GM19238 (cell line): ENCODE results near the gene ABCG8.
"Not testable (repeated sequence)": the region's sequence is repeated elsewhere in the genome, so short reads cannot be mapped to it uniquely, and the experiment has no call there.

Source experiments
- DNase-seq: peaks from one replicate; pipeline ENCODE4 v3.0.0; 2011; ENCODE audit warnings: low spot score; ENCODE audit not compliant: insufficient read length

The ABCG8 gene

GRCh38 chr2:43911136-43911790 lies 72.5 kb downstream of the ABCG8 start:
- DNase-seq, result not testable (repeated sequence)

- no peak for DNase-seq
Measured at GRCh38 chr2:43924463-43924862, 85.7 kb downstream of the ABCG8 start.

- DNase-seq, result no peak
Measured at GRCh38 chr2:43925431-43925830, 86.7 kb downstream of the ABCG8 start.

GRCh38 chr2:43927442-43927841 lies 88.7 kb downstream of the ABCG8 start:
- DNase-seq, result no peak

- DNase-seq, result no peak
Measured at GRCh38 chr2:43931293-43931692, 92.5 kb downstream of the ABCG8 start.
